IPS-15b (cell line): Measurements from ENCODE around the gene CIAO2B.

ENCODE experiments used
- H3K27me3 ChIP-seq: one replicate; pipeline ENCODE4 v1.6.1; 2013; ENCODE audit warnings: low read length; ENCODE audit not compliant: control insufficient read depth, insufficient read depth
- H3K36me3 ChIP-seq: one replicate; pipeline ENCODE4 v1.6.1; 2013; ENCODE audit warnings: low read length; ENCODE audit not compliant: control insufficient read depth, insufficient read depth
- H3K4me1 ChIP-seq: one replicate; pipeline ENCODE4 v1.6.1; 2013; ENCODE audit warnings: mild to moderate bottlenecking, low read length; ENCODE audit not compliant: control insufficient read depth, insufficient read depth
- H3K4me3 ChIP-seq: one replicate; pipeline ENCODE4 v1.5.1; 2013; ENCODE audit warnings: low read depth, low read length
- H3K9ac ChIP-seq: one replicate; pipeline ENCODE4 v1.6.1; 2013; ENCODE audit warnings: low read depth, mild to moderate bottlenecking, low read length
- H3K9me3 ChIP-seq: one replicate; pipeline ENCODE4 v1.6.1; 2013; ENCODE audit warnings: mild to moderate bottlenecking, low read length; ENCODE audit not compliant: control insufficient read depth, insufficient read depth

Gene CIAO2B

GRCh38 chr16:66882702-66883101 lies 51.5 kb downstream of the CIAO2B start:
- Histone ChIP-seq H3K9ac (no peak overlapping the region), H3K4me3 (no peak overlapping the region), H3K27me3 (peaks cover 9% of the 10 kb centered on the region), H3K4me1 (peaks cover 3% of the 10 kb centered on the region), H3K9me3 (no peaks in the 10 kb centered on the region), H3K36me3 (peaks cover 14% of the 10 kb centered on the region)
